Hepatocyte (in vitro differentiated cells): ENCODE results near the gene RNF213. TPM values are rescaled to one million over a fixed set of nuclear protein-coding genes. Genes with fewer than 3 reads are reported as not detected.

Experiments
- DNase-seq: peaks from one replicate; pipeline ENCODE4 v3.0.0-alpha.2; 2016; ENCODE audit warnings: low spot score
- H2AFZ ChIP-seq: fragments of 200-600 bp; sonication (generic); 2 replicates; pipeline ENCODE4 v1.6.0; 2016; ENCODE audit warnings: antibody characterized with exemption, mild to moderate bottlenecking
- H3K27ac ChIP-seq: fragments of 200-600 bp; sonication (generic); 2 replicates; pipeline ENCODE4 v1.5.1; 2016; ENCODE audit warnings: mild to moderate bottlenecking
- H3K27me3 ChIP-seq: fragments of 200-600 bp; sonication (generic); 2 replicates; pipeline ENCODE4 v1.6.1; 2016
- H3K36me3 ChIP-seq: fragments of 200-600 bp; sonication (generic); replicated peaks from 2 replicates; pipeline ENCODE4 v1.5.1; 2016; ENCODE audit warnings: low read depth; ENCODE audit not compliant: insufficient read depth
- H3K4me1 ChIP-seq: fragments of 200-600 bp; sonication (generic); 2 replicates; pipeline ENCODE4 v1.5.1; 2016; ENCODE audit warnings: mild to moderate bottlenecking, moderate library complexity; ENCODE audit not compliant: insufficient read depth
- H3K4me2 ChIP-seq: fragments of 200-600 bp; sonication (generic); 2 replicates; pipeline ENCODE4 v1.6.0; 2016
- H3K4me3 ChIP-seq: fragments of 200-600 bp; sonication (generic); 2 replicates; pipeline ENCODE4 v1.5.1; 2016; ENCODE audit warnings: mild to moderate bottlenecking
- H3K79me2 ChIP-seq: fragments of 200-600 bp; sonication (generic); 2 replicates; pipeline ENCODE4 v1.6.0; 2017; ENCODE audit warnings: mild to moderate bottlenecking
- H3K9me2 ChIP-seq: fragments of 200-600 bp; sonication (generic); replicated peaks from 2 replicates; pipeline ENCODE4 v1.6.0; 2017; ENCODE audit warnings: mild to moderate bottlenecking; ENCODE audit not compliant: insufficient read depth
- H3K9me3 ChIP-seq: fragments of 200-600 bp; sonication (generic); 2 replicates; pipeline ENCODE4 v1.5.1; 2016; ENCODE audit warnings: low read depth, mild to moderate bottlenecking
- H4K20me1 ChIP-seq: fragments of 200-600 bp; sonication (generic); 2 replicates; pipeline ENCODE4 v1.6.0; 2016; ENCODE audit warnings: mild to moderate bottlenecking; ENCODE audit not compliant: insufficient read depth, poor library complexity, severe bottlenecking
- CTCF ChIP-seq: fragments of 200-600 bp; sonication (generic); IDR thresholded peaks from 2 replicates; pipeline ENCODE4 v1.5.1; 2016; ENCODE audit warnings: antibody characterized with exemption, mild to moderate bottlenecking; ENCODE audit not compliant: poor library complexity
- EZH2 ChIP-seq: fragments of 200-600 bp; sonication (generic); IDR thresholded peaks from 2 replicates; pipeline ENCODE4 v1.6.1; 2016; ENCODE audit warnings: antibody characterized with exemption, mild to moderate bottlenecking, borderline replicate concordance
- EZH2phosphoT487 ChIP-seq: fragments of 200-600 bp; sonication (generic); IDR thresholded peaks from one replicate; pipeline ENCODE4 v1.6.1; 2018; ENCODE audit warnings: antibody characterized with exemption, mild to moderate bottlenecking, low read depth, moderate library complexity; ENCODE audit not compliant: unreplicated experiment, severe bottlenecking
- WGBS: methylation state at CpG from one replicate; pipeline ENCODE4 v1.1.6; 2016; ENCODE audit warnings: low lambda C conversion rate; ENCODE audit errors: missing lambda C conversion rate; 5-methylcytosine and 5-hydroxymethylcytosine counted together
- polyA plus RNA-seq: library from polyadenylated mRNA; unstranded; fragments of >200 nt; fragmentation: Nextera tagmentation; extraction: Ambion mirVana; gene quantifications from 2 replicates; pipeline ENCODE4 v1.2.1, GENCODE V29; 2016
- total RNA-seq: library from RNA; depleted of rRNA; stranded (reverse); fragments of >200 nt; gene quantifications from 2 replicates; pipeline ENCODE4 v1.2.3, GENCODE V29; 2014

The RNF213 gene
- total and polyA plus RNA-seq, 2 experiments from 2014 or later: 21.1 to 57.4 TPM

GRCh38 chr17:80281516-80281915 lies 20.9 kb downstream of the RNF213 start:
- H2AFZ ChIP-seq: no peak overlapping the region
- peaks cover under 1% of the 10 kb centered on the region for H3K79me2 ChIP-seq
- TF ChIP-seq CTCF: no peak

GRCh38 chr17:80283116-80283852 lies 22.6 kb downstream of the RNF213 start:
- 87% methylated on average over 18 of the region's 19 CpGs for WGBS
- Histone ChIP-seq H3K36me3 (no peaks in the 10 kb centered on the region), H3K27ac (no peak overlapping the region), H3K79me2 (no peaks in the 10 kb centered on the region), H3K4me3 (no peak overlapping the region), H3K4me1 (no peaks in the 10 kb centered on the region), H3K9me2 (no peaks in the 10 kb centered on the region), H3K9me3 (no peaks in the 10 kb centered on the region), H3K4me2 (no peak overlapping the region), H2AFZ (no peak overlapping the region), H4K20me1 (no peaks in the 10 kb centered on the region), H3K27me3 (no peaks in the 10 kb centered on the region)
- no peak for DNase-seq
- TF ChIP-seq CTCF (no peak), EZH2phosphoT487 (no peak), EZH2 (no peak)

More at GRCh38 chr17:80281516-80281915, 20.9 kb downstream of the RNF213 start:
- Histone ChIP-seq H3K27ac (no peak overlapping the region), H3K36me3 (no peaks in the 10 kb centered on the region), H4K20me1 (no peaks in the 10 kb centered on the region), H3K9me3 (no peaks in the 10 kb centered on the region), H3K4me2 (no peak overlapping the region), H3K9me2 (no peaks in the 10 kb centered on the region), H3K4me3 (no peak overlapping the region), H3K27me3 (no peaks in the 10 kb centered on the region), H3K4me1 (no peaks in the 10 kb centered on the region)
- WGBS: 95% methylated on average over 9 of the region's 10 CpGs
- DNase-seq: no peak

GRCh38 chr17:80284631-80285030 lies 24.0 kb downstream of the RNF213 start:
- Histone ChIP-seq H3K4me1 (no peaks in the 10 kb centered on the region), H3K27me3 (no peaks in the 10 kb centered on the region), H3K36me3 (no peaks in the 10 kb centered on the region), H3K4me2 (no peak overlapping the region), H3K9me2 (no peaks in the 10 kb centered on the region), H3K27ac (no peak overlapping the region), H3K79me2 (no peaks in the 10 kb centered on the region), H3K9me3 (no peaks in the 10 kb centered on the region), H2AFZ (no peak overlapping the region), H3K4me3 (no peak overlapping the region), H4K20me1 (no peaks in the 10 kb centered on the region)
- WGBS: 95% methylated on average over 11 of the region's 11 CpGs
- no peak for DNase-seq
- TF ChIP-seq CTCF: no peak
- TF ChIP-seq EZH2: no peak
- TF ChIP-seq EZH2phosphoT487: no peak
